Sigmoid colon (tissue), 7 donors: ENCODE results near the gene TGFB3. TPM values are rescaled to one million over a fixed set of nuclear protein-coding genes. Genes with fewer than 3 reads are reported as not detected.

Experiments
- DNase-seq: peaks from one replicate; pipeline ENCODE4 v3.0.0-alpha.2; 2019
- H3K27ac ChIP-seq, 4 donors: fragments of 200-600 bp; sonication (generic); one replicate each; pipeline ENCODE4 v1.5.1; 2016 to 2019; ENCODE audit warnings: mild to moderate bottlenecking in 1 of 4
- H3K27me3 ChIP-seq, 3 donors: fragments of 200-600 bp; sonication (generic); one replicate each; pipeline ENCODE4 v1.5.1; 2019; ENCODE audit warnings: mild to moderate bottlenecking in 1 of 3
- H3K36me3 ChIP-seq, 4 donors: fragments of 200-600 bp; sonication (generic); one replicate each; pipeline ENCODE4 v1.5.1; 2016 to 2019
- H3K4me1 ChIP-seq, 4 donors: fragments of 200-600 bp; sonication (generic); one replicate each; pipeline ENCODE4 v1.5.1; 2017 to 2019
- H3K4me3 ChIP-seq, 4 donors: fragments of 200-600 bp; sonication (generic); one replicate each; pipeline ENCODE4 v1.5.1; 2017 to 2019; ENCODE audit warnings: mild to moderate bottlenecking in 2 of 4, moderate library complexity in 1 of 4
- H3K9me3 ChIP-seq, 4 donors: fragments of 200-600 bp in 3 of 4; sonication (generic) in 3 of 4; one replicate each; pipeline versions ENCODE4 v1.5.1 to v1.6.1; 2013 to 2019
- CTCF ChIP-seq, 4 experiments: fragments of 450-650 bp in 3 of 4; fragments of 200-600 bp in 1 of 4; IDR thresholded peaks; one replicate each; pipeline ENCODE4 v1.5.1; 2016 to 2019; ENCODE audit warnings: antibody characterized with exemption in 4 of 4, mild to moderate bottlenecking in 3 of 4, moderate library complexity in 2 of 4
- EP300 ChIP-seq, 4 donors: sonication (generic); formaldehyde crosslinking; IDR thresholded peaks; one replicate each; pipeline ENCODE4 v1.6.1; 2017; ENCODE audit warnings: antibody characterized with exemption in 4 of 4
- POLR2A ChIP-seq, 2 donors: fragments of 450-650 bp; IDR thresholded peaks; one replicate each; pipeline ENCODE4 v1.6.1; 2016; ENCODE audit warnings: antibody characterized with exemption in 2 of 2, mild to moderate bottlenecking in 2 of 2, moderate library complexity in 2 of 2
- POLR2AphosphoS5 ChIP-seq, 4 donors: sonication (generic); formaldehyde crosslinking; IDR thresholded peaks; one replicate each; pipeline ENCODE4 v1.6.1; 2017; ENCODE audit warnings: antibody characterized with exemption in 4 of 4
- WGBS, 2 donors: extraction: QIAGEN DNeasy Blood & Tissue Kit; methylation state at CpG; one replicate each; pipeline ENCODE4 v1.1.7; 2013; 5-methylcytosine and 5-hydroxymethylcytosine counted together
- intact Hi-C: fragments of 100-400 bp; cut with DNase I; formaldehyde crosslinking; loops from one replicate; pipeline ENCODE4 v1.15.1; 2023
- polyA plus RNA-seq, 3 donors: library from polyadenylated mRNA; stranded (reverse); fragments of 200-250 nt; gene quantifications; one replicate each; pipeline ENCODE4 v1.2.3, GENCODE V29; 2013
- total RNA-seq, 4 donors: library from RNA; depleted of rRNA; stranded (reverse); fragments of >200 nt; gene quantifications; one replicate each; pipeline ENCODE4 v1.1.0, GENCODE V29; 2016
- donor health status: healthy with polysubstance abuse.
- donor health status: Bipolar disorder and iron deficiency.
- donor health status: healthy.

TGFB3 gene
- total and polyA plus RNA-seq, 7 donors, result 2.3 to 44.0 (median 7.8) TPM

GRCh38 chr14:76007852-76008251, 26.1 kb upstream of the TGFB3 start:
- intact Hi-C loops, result no loop called here
- peaks cover 0 to 16% (median 14%) of the 10 kb centered on the region in 4 donors for H3K4me1 ChIP-seq
- H3K27ac ChIP-seq, result no peak overlapping the region
- no peak for TF ChIP-seq POLR2AphosphoS5 (IDR thresholded peaks at IDR 0.05)
- no peak for TF ChIP-seq POLR2A (IDR thresholded peaks at IDR 0.05)
- TF ChIP-seq EP300 (IDR thresholded peaks at IDR 0.05), result no peak
- no peak for TF ChIP-seq CTCF (IDR thresholded peaks at IDR 0.05)
- H3K36me3 ChIP-seq, result peaks cover 0 to 43% (median 22%) of the 10 kb centered on the region in 4 donors
- DNase-seq, result no peak
- 94 to 98% methylated on average over 2 of the region's 2 CpGs for WGBS, 2 donors
- no peak overlapping the region for H3K4me3 ChIP-seq
- no peaks in the 10 kb centered on the region for H3K9me3 ChIP-seq
- no peaks in the 10 kb centered on the region for H3K27me3 ChIP-seq

GRCh38 chr14:76007379-76007778, 25.6 kb upstream of the TGFB3 start:
- Histone ChIP-seq H3K27me3 (no peaks in the 10 kb centered on the region), H3K4me3 (no peak overlapping the region), H3K9me3 (no peaks in the 10 kb centered on the region), H3K36me3 (peaks cover 0 to 46% (median 24%) of the 10 kb centered on the region in 4 donors), H3K27ac (no peak overlapping the region), H3K4me1 (peaks cover 0 to 11% (median 10%) of the 10 kb centered on the region in 4 donors)
- intact Hi-C loops, result no loop called here
- 94 to 95% methylated on average over 1 of the region's 1 CpG for WGBS, 2 donors
- no peak for DNase-seq
- TF ChIP-seq EP300 (IDR thresholded peaks at IDR 0.05) (no peak), POLR2A (IDR thresholded peaks at IDR 0.05) (no peak), CTCF (IDR thresholded peaks at IDR 0.05) (no peak), POLR2AphosphoS5 (IDR thresholded peaks at IDR 0.05) (no peak)

GRCh38 chr14:76006253-76006652, 24.5 kb upstream of the TGFB3 start:
- H3K27ac ChIP-seq, result no peak overlapping the region
- H3K4me1 ChIP-seq, result no peaks in the 10 kb centered on the region
- intact Hi-C loops, result no loop called here
- TF ChIP-seq CTCF (IDR thresholded peaks at IDR 0.05), result no peak
- no peak for TF ChIP-seq POLR2AphosphoS5 (IDR thresholded peaks at IDR 0.05)
- no peak for TF ChIP-seq EP300 (IDR thresholded peaks at IDR 0.05)
- TF ChIP-seq POLR2A (IDR thresholded peaks at IDR 0.05), result no peak
- no peaks in the 10 kb centered on the region for H3K27me3 ChIP-seq
- no peak overlapping the region for H3K4me3 ChIP-seq
- no peak for DNase-seq
- peaks cover 4 to 58% (median 30%) of the 10 kb centered on the region in 4 donors for H3K36me3 ChIP-seq
- 94% methylated on average over 2 of the region's 2 CpGs for WGBS, 2 donors
- no peaks in the 10 kb centered on the region for H3K9me3 ChIP-seq

GRCh38 chr14:76002383-76002782, 20.6 kb upstream of the TGFB3 start:
- no peaks in the 10 kb centered on the region for H3K4me1 ChIP-seq
- H3K4me3 ChIP-seq, result no peak overlapping the region
- no peaks in the 10 kb centered on the region for H3K9me3 ChIP-seq
- H3K27ac ChIP-seq, result no peak overlapping the region
- WGBS, 2 donors, result 92 to 94% methylated on average over 1 of the region's 1 CpG
- H3K36me3 ChIP-seq, result peaks cover 8 to 81% (median 39%) of the 10 kb centered on the region in 4 donors
- TF ChIP-seq EP300 (IDR thresholded peaks at IDR 0.05) (no peak), POLR2AphosphoS5 (IDR thresholded peaks at IDR 0.05) (no peak), POLR2A (IDR thresholded peaks at IDR 0.05) (no peak), CTCF (IDR thresholded peaks at IDR 0.05) (no peak)
- no peaks in the 10 kb centered on the region for H3K27me3 ChIP-seq
- intact Hi-C loops, result no loop called here
- no peak for DNase-seq
